ENCODE results near the gene NAA80.
"Not testable (repeated sequence)": the region's sequence is repeated elsewhere in the genome, so short reads cannot be mapped to it uniquely, and the experiment has no call there.

Gene NAA80

GRCh38 chr3:50288387-50289007 lies 10.7 kb downstream of the NAA80 start:
- TF ChIP-seq ISL1 (CRISPR knock-in tag; IDR thresholded peaks at IDR 0.05) (no peak), TOX (CRISPR knock-in tag; IDR thresholded peaks at IDR 0.05; ENCODE audit: borderline replicate concordance) (no peak), PPARA (CRISPR knock-in tag; IDR thresholded peaks at IDR 0.05; ENCODE audit: borderline replicate concordance) (no peak), PATZ1 (CRISPR knock-in tag; IDR thresholded peaks at IDR 0.05; ENCODE audit: borderline replicate concordance) (no peak)
- ATAC-seq, result no peak

GRCh38 chr3:50287262-50287661 lies 11.9 kb downstream of the NAA80 start:
- no peak for TF ChIP-seq ZNF8 (CRISPR knock-in tag; IDR thresholded peaks at IDR 0.05)
- no peak for TF ChIP-seq ISL1 (CRISPR knock-in tag; IDR thresholded peaks at IDR 0.05)
- no peak for TF ChIP-seq PPARA (CRISPR knock-in tag; IDR thresholded peaks at IDR 0.05; ENCODE audit: borderline replicate concordance)
- no peak for TF ChIP-seq ESRRG (CRISPR knock-in tag; IDR thresholded peaks at IDR 0.05)
- no peak for ATAC-seq

- TF ChIP-seq ZNF565 (CRISPR knock-in tag; conservative IDR thresholded peaks at IDR 0.05; ENCODE audit: low read depth) (no peak), CREB5 (CRISPR knock-in tag; IDR thresholded peaks at IDR 0.05; ENCODE audit: low read depth) (no peak), POU6F1 (CRISPR knock-in tag; IDR thresholded peaks at IDR 0.05; ENCODE audit: borderline replicate concordance, low read depth) (no peak), CSDC2 (CRISPR knock-in tag; IDR thresholded peaks at IDR 0.05) (no peak), TOX (CRISPR knock-in tag; IDR thresholded peaks at IDR 0.05; ENCODE audit: borderline replicate concordance) (no peak)
- no peak for ATAC-seq
Observed at GRCh38 chr3:50286322-50287227, 12.6 kb downstream of the NAA80 start.

GRCh38 chr3:50284121-50284520 lies 15.1 kb downstream of the NAA80 start:
- not testable (repeated sequence) for ATAC-seq

GRCh38 chr3:50279255-50280016 lies 19.8 kb downstream of the NAA80 start:
- no peak for ATAC-seq
- TF ChIP-seq GLIS3 (CRISPR knock-in tag; IDR thresholded peaks at IDR 0.05) (no peak), POU6F1 (CRISPR knock-in tag; IDR thresholded peaks at IDR 0.05; ENCODE audit: borderline replicate concordance, low read depth) (no peak), CSRNP3 (CRISPR knock-in tag; IDR thresholded peaks at IDR 0.05) (no peak), CSDC2 (CRISPR knock-in tag; IDR thresholded peaks at IDR 0.05) (no peak), PATZ1 (CRISPR knock-in tag; IDR thresholded peaks at IDR 0.05; ENCODE audit: borderline replicate concordance) (no peak), BACH2 (CRISPR knock-in tag; IDR thresholded peaks at IDR 0.05; ENCODE audit: borderline replicate concordance) (no peak), ISL1 (CRISPR knock-in tag; IDR thresholded peaks at IDR 0.05) (no peak), ESRRG (CRISPR knock-in tag; IDR thresholded peaks at IDR 0.05) (no peak), TCF4 (CRISPR knock-in tag; IDR thresholded peaks at IDR 0.05; ENCODE audit: borderline replicate concordance) (no peak), ZNF565 (CRISPR knock-in tag; conservative IDR thresholded peaks at IDR 0.05; ENCODE audit: low read depth) (no peak), ZC3H10 (CRISPR knock-in tag; IDR thresholded peaks at IDR 0.05) (no peak), TOX (CRISPR knock-in tag; IDR thresholded peaks at IDR 0.05; ENCODE audit: borderline replicate concordance) (no peak), OSR1 (CRISPR knock-in tag; IDR thresholded peaks at IDR 0.05) (no peak), ZNF70 (CRISPR knock-in tag; IDR thresholded peaks at IDR 0.05) (no peak), SNAI2 (CRISPR knock-in tag; IDR thresholded peaks at IDR 0.05) (no peak), RARB (CRISPR knock-in tag; IDR thresholded peaks at IDR 0.05) (no peak), ARNTL (CRISPR knock-in tag; IDR thresholded peaks at IDR 0.05; ENCODE audit: borderline replicate concordance, low read depth) (no peak), ZFP3 (CRISPR knock-in tag; IDR thresholded peaks at IDR 0.05) (no peak)

All from SK-N-SH treated with all-trans-retinoic acid at 6 μM for 48 hours (cell line).